ENCODE data around the gene YWHAH. TPM values are rescaled to one million over a fixed set of nuclear protein-coding genes. Genes with fewer than 3 reads are reported as not detected.

YWHAH gene
- total RNA-seq, 4 donors from 2014 or later: 93.0 to 111 (median 103) TPM

- Histone ChIP-seq H3K27me3 (no peaks in the 10 kb centered on the region), H3K36me3 (no peaks in the 10 kb centered on the region), H3K9me3 (no peaks in the 10 kb centered on the region), H3K4me3 (replicated peaks in 1 of 3) (no peak overlapping the region), H3K4me1 (peaks cover 0 to 4% of the 10 kb centered on the region in 2 donors), H3K27ac (no peak overlapping the region)
- intact Hi-C loops (cut with DNase I): no loop called here
- no peak for DNase-seq
- WGBS, 2 donors: 86 to 92% methylated on average over 1 of the region's 1 CpG
- no peak for TF ChIP-seq POLR2A (IDR thresholded peaks at IDR 0.05)
- no peak for TF ChIP-seq CTCF (IDR thresholded peaks at IDR 0.05)
Measured at GRCh38 chr22:31987218-31987617, 42.9 kb downstream of the YWHAH start.

- intact Hi-C loops (cut with DNase I): no loop called here
- Histone ChIP-seq H3K4me3 (replicated peaks in 1 of 3) (no peak overlapping the region), H3K4me1 (no peaks in the 10 kb centered on the region), H3K36me3 (no peaks in the 10 kb centered on the region), H3K9me3 (no peaks in the 10 kb centered on the region), H3K27ac (no peak overlapping the region), H3K27me3 (no peaks in the 10 kb centered on the region)
- WGBS, 2 donors: 89 to 94% methylated on average over 4 of the region's 4 CpGs
- DNase-seq: no peak
- TF ChIP-seq POLR2A (IDR thresholded peaks at IDR 0.05): no peak
- TF ChIP-seq CTCF (IDR thresholded peaks at IDR 0.05): no peak
Measured at GRCh38 chr22:31991102-31991839, 46.9 kb downstream of the YWHAH start.

DNA sequence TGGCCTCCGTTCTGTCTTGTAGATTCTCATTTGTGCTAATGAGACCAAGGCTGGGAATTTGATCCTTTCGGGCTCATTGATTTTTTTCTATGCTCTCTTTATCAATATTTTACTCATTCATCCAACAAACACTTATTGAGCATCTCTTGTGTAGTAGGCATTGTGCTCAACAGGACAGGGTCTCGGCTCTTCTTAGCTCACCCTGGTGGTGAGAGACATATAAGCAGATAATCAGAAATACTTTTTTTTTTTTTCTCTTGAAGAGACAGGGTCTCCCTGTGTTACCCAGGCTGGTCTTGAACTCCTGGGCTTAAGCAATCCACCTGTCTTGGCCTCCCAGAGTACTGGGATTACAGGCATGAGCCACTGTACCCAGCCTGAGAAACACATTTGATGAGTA, 50.7 kb downstream of the YWHAH start:
- WGBS, 2 donors: 79 to 88% methylated on average over 3 of the region's 3 CpGs
- intact Hi-C loops (cut with DNase I): no loop called here

GRCh38 chr22:31995807-31996206, 51.5 kb downstream of the YWHAH start:
- H3K9me3 ChIP-seq: no peaks in the 10 kb centered on the region
- DNase-seq: no peak
- H3K27me3 ChIP-seq: no peaks in the 10 kb centered on the region
- H3K4me1 ChIP-seq: no peaks in the 10 kb centered on the region
- no peaks in the 10 kb centered on the region for H3K36me3 ChIP-seq
- H3K4me3 ChIP-seq (replicated peaks in 1 of 3): no peak overlapping the region
- intact Hi-C loops (cut with DNase I): no loop called here
- H3K27ac ChIP-seq: no peak overlapping the region
- no peak for TF ChIP-seq CTCF (IDR thresholded peaks at IDR 0.05)
- no peak for TF ChIP-seq POLR2A (IDR thresholded peaks at IDR 0.05)
- WGBS, 2 donors: 57 to 75% methylated on average over 3 of the region's 3 CpGs

More for the DNA sequence above, 50.7 kb downstream of the YWHAH start:
- no peaks in the 10 kb centered on the region for H3K9me3 ChIP-seq
- TF ChIP-seq CTCF (IDR thresholded peaks at IDR 0.05): no peak
- no peak for TF ChIP-seq POLR2A (IDR thresholded peaks at IDR 0.05)
- no peak overlapping the region for H3K27ac ChIP-seq
- H3K27me3 ChIP-seq: no peaks in the 10 kb centered on the region
- H3K36me3 ChIP-seq: no peaks in the 10 kb centered on the region
- no peak overlapping the region for H3K4me3 ChIP-seq (replicated peaks in 1 of 3)
- no peaks in the 10 kb centered on the region for H3K4me1 ChIP-seq
- DNase-seq: no peak

DNA sequence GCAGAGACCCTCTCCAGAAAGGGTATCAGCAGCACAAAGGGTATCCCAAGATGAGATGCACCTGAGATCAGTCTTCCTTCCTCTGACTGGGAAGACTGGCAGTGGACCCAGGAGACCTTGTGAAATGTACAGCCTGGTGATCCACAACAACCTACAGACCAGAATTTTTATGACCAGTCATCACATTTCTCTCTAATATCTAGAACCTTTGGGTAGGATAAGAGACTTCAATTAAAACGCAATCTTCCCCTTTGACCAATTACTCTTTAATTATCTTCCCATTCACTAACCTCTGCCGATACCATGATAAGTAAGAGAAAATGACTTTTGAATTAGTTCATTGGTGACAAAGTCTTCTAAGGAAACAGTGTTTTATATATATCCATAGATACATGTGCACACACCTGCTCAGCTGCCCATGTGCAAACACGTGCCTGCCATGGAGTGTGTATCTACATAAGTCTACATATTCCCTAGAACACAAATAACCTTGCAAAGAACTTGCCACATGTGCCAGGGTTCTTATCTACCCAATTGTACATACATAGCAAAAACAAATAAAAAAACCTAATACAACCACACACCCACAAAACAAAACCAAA, 54.5 kb downstream of the YWHAH start:
- H3K27ac ChIP-seq: no peak overlapping the region
- no peaks in the 10 kb centered on the region for H3K36me3 ChIP-seq
- H3K4me3 ChIP-seq (replicated peaks in 1 of 3): no peak overlapping the region
- H3K4me1 ChIP-seq: no peaks in the 10 kb centered on the region
- no peak for TF ChIP-seq CTCF (IDR thresholded peaks at IDR 0.05)
- no peak for TF ChIP-seq POLR2A (IDR thresholded peaks at IDR 0.05)
- DNase-seq: no peak
- intact Hi-C loops (cut with DNase I): no loop called here
- WGBS, 2 donors: 93 to 95% methylated on average over 3 of the region's 3 CpGs
- no peaks in the 10 kb centered on the region for H3K9me3 ChIP-seq
- H3K27me3 ChIP-seq: no peaks in the 10 kb centered on the region

Measured in thyroid gland (tissue), 4 donors.